ENCODE measurements around the gene KCTD15. TPM values are rescaled to one million over a fixed set of nuclear protein-coding genes. Genes with fewer than 3 reads are reported as not detected.

KCTD15 gene
- total and polyA plus RNA-seq, 10 of the 15 experiments (the other 5 are each of a cell fraction or from before 2014, with no cell fraction given), result not detected

DNA sequence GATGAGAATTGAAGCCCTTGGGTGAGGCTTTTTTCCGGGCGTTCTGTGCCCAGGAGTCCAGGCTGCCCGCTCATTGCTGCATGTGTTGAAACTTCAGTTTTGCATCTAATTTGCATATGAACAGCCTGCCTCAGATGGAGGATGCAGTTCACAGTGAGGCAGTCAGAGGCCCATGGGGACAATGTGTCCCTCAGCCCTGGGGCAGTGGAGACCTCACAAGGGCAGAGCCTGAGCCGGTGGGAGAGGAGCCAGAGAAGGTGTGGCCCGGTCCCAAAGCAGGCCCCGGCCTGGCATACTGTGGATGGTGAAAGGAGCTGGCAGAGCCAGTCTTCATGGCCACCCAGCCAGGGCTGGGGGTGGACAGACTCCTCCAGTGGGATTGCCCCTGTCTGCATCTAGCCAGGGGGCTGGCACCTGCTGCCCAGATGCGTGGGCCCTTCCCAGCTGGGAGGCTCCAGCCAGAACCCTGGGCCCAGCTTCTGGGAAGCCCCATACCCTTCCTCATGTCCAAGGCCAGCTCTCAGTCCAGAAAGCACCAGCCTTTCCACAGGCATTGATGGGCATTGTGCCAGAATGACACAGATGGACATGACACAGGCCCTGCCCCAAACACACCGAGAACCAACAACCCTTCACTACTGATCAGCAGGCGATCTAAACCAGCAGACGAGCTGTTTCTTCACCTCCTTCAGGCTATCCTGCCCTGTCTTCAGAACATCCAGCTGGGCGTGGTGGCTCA is 32.9 kb upstream of the KCTD15 start:
- H2AFZ ChIP-seq (ENCODE audit: control insufficient read depth, low read depth, low read length), result no peak overlapping the region
- POLR2A ChIA-PET, result no interaction called here
- no peaks in the 10 kb centered on the region for H3K79me2 ChIP-seq (ENCODE audit: control insufficient read depth, insufficient read depth, low read length)
- FAIRE-seq (no peak), DNase-seq (ENCODE audit: low read depth, low spot score) (no peak), ATAC-seq (no peak)
- 31% methylated on average over 11 of the region's 11 CpGs for WGBS (ENCODE audit: insufficient coverage, insufficient replicate concordance, low lambda C conversion rate, missing lambda C conversion rate)
- no peak overlapping the region for H3K4me3 ChIP-seq
- no peaks in the 10 kb centered on the region for H3K36me3 ChIP-seq (ENCODE audit: control insufficient read depth in 2 of 2, insufficient read depth in 2 of 2, low read length in 1 of 2)
- SMC1A ChIA-PET (ENCODE audit: uncharacterized antibody, unreplicated experiment), result no interaction called here
- BruUV-seq (replicated peaks), result no TSS peak
- no peak overlapping the region for H3K27ac ChIP-seq (ENCODE audit: control insufficient read depth, insufficient read depth)
- no peaks in the 10 kb centered on the region for H4K20me1 ChIP-seq (ENCODE audit: control insufficient read depth, insufficient read depth)
- H3K4me2 ChIP-seq (ENCODE audit: control insufficient read depth, insufficient read depth), result no peak overlapping the region
- intact Hi-C loops (cut with micrococcal nuclease; ENCODE audit: unreplicated experiment) (no loop called here), in situ Hi-C loops (cut with MboI) (loop anchor here (25.0 kb wide), 1 partner anchor 527 kb away; the partner anchor contains the start of gene SLC7A10)
- CTCF ChIA-PET, result no interaction called here
- no peak for TF ChIP-seq NR2C1 (IDR thresholded peaks at IDR 0.05)
- no peak for TF ChIP-seq NR2F1 (conservative IDR thresholded peaks at IDR 0.05)
- TF ChIP-seq FOXM1 (IDR thresholded peaks at IDR 0.05; ENCODE audit: low read depth, low read length), result no peak
- TF ChIP-seq ZZZ3 (IDR thresholded peaks at IDR 0.05; ENCODE audit: control insufficient read depth, insufficient read length, low read depth), result no peak
- TF ChIP-seq, protein P1, sequence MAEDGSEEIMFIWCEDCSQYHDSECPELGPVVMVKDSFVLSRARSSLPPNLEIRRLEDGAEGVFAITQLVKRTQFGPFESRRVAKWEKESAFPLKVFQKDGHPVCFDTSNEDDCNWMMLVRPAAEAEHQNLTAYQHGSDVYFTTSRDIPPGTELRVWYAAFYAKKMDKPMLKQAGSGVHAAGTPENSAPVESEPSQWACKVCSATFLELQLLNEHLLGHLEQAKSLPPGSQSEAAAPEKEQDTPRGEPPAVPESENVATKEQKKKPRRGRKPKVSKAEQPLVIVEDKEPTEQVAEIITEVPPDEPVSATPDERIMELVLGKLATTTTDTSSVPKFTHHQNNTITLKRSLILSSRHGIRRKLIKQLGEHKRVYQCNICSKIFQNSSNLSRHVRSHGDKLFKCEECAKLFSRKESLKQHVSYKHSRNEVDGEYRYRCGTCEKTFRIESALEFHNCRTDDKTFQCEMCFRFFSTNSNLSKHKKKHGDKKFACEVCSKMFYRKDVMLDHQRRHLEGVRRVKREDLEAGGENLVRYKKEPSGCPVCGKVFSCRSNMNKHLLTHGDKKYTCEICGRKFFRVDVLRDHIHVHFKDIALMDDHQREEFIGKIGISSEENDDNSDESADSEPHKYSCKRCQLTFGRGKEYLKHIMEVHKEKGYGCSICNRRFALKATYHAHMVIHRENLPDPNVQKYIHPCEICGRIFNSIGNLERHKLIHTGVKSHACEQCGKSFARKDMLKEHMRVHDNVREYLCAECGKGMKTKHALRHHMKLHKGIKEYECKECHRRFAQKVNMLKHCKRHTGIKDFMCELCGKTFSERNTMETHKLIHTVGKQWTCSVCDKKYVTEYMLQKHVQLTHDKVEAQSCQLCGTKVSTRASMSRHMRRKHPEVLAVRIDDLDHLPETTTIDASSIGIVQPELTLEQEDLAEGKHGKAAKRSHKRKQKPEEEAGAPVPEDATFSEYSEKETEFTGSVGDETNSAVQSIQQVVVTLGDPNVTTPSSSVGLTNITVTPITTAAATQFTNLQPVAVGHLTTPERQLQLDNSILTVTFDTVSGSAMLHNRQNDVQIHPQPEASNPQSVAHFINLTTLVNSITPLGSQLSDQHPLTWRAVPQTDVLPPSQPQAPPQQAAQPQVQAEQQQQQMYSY (CRISPR knock-in tag; IDR thresholded peaks at IDR 0.05), result no peak
- no peak overlapping the region for H3K9ac ChIP-seq (ENCODE audit: control insufficient read depth, insufficient read depth, low read length)
- no peaks in the 10 kb centered on the region for H3K4me1 ChIP-seq (ENCODE audit: control insufficient read depth, insufficient read depth, low read length)
- H3K9me3 ChIP-seq (replicated peaks; ENCODE audit: control insufficient read depth, insufficient read depth, low read length), result no peaks in the 10 kb centered on the region
- RAD21 ChIA-PET (ENCODE audit: unreplicated experiment), result no interaction called here
- no peaks in the 10 kb centered on the region for H3K27me3 ChIP-seq (replicated peaks in 1 of 2; ENCODE audit: control insufficient read depth in 2 of 2, insufficient read depth in 2 of 2, low read length in 1 of 2)

Measured in GM12878 (cell line).